Astrocyte of the cerebellum (primary cell): Measurements from ENCODE around the gene CTDSP1.

ENCODE experiments used
- DNase-seq: peaks from one replicate; pipeline ENCODE4 v3.0.0-alpha.2; 2011; ENCODE audit warnings: low read depth
- H3K4me3 ChIP-seq: 2 replicates; pipeline ENCODE4 v1.5.1; 2011; ENCODE audit warnings: mild to moderate bottlenecking, low read depth, low read length, moderate library complexity
- in situ Hi-C: cut with HindIII; loops from 2 replicates; pipeline ENCODE4 v1.10.0; 2017; ENCODE audit warnings: low sequenced_read_pairs
- TF ChIP-seq, protein P1 (sequence below): IDR thresholded peaks from 2 replicates; pipeline ENCODE4 v1.5.1; 2012; ENCODE audit warnings: low read length, low read depth, moderate library complexity, mild to moderate bottlenecking; ENCODE audit errors: missing control alignments

The CTDSP1 gene, protein sequence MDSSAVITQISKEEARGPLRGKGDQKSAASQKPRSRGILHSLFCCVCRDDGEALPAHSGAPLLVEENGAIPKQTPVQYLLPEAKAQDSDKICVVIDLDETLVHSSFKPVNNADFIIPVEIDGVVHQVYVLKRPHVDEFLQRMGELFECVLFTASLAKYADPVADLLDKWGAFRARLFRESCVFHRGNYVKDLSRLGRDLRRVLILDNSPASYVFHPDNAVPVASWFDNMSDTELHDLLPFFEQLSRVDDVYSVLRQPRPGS

DNA sequence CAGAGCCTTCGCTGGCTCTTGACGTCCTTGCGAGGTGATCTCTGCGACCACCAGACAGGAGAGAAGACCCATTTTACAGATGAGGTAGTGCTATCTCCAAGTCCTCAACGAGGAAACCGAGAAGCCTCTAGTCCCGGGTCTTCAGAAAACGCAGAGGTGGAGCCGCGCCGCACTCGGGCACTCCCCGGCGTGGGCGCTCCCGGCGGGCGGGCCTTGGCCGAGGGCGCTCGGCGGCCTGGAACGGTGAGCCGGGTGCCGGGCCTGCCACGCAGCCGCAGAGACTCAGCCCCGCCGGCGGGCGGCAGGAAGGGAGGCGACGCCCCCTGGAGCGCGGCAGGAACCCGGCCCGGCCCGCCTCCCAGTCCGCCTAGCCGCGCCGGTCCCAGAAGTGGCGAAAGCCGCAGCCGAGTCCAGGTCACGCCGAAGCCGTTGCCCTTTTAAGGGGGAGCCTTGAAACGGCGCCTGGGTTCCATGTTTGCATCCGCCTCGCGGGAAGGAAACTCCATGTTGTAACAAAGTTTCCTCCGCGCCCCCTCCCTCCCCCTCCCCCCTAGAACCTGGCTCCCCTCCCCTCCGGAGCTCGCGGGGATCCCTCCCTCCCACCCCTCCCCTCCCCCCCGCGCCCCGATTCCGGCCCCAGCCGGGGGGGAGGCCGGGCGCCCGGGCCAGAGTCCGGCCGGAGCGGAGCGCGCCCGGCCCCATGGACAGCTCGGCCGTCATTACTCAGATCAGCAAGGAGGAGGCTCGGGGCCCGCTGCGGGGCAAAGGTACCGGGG is at the start of gene CTDSP1:
Gene CTDSP1, plus strand, starts transcription at position 478 of the 776 bp plus-strand sequence. Its CDS starts 223 bp downstream, at position 701.
- in situ Hi-C loops = no loop called here
- H3K4me3 ChIP-seq = peak within 1 kb of the TSS; percentile 86
- DNase-seq = peak; percentile 93
- TF ChIP-seq, protein P1, sequence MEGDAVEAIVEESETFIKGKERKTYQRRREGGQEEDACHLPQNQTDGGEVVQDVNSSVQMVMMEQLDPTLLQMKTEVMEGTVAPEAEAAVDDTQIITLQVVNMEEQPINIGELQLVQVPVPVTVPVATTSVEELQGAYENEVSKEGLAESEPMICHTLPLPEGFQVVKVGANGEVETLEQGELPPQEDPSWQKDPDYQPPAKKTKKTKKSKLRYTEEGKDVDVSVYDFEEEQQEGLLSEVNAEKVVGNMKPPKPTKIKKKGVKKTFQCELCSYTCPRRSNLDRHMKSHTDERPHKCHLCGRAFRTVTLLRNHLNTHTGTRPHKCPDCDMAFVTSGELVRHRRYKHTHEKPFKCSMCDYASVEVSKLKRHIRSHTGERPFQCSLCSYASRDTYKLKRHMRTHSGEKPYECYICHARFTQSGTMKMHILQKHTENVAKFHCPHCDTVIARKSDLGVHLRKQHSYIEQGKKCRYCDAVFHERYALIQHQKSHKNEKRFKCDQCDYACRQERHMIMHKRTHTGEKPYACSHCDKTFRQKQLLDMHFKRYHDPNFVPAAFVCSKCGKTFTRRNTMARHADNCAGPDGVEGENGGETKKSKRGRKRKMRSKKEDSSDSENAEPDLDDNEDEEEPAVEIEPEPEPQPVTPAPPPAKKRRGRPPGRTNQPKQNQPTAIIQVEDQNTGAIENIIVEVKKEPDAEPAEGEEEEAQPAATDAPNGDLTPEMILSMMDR = no peak

GRCh38 chr2:218354045-218354444 is 45.6 kb upstream of the CTDSP1 start:
- in situ Hi-C loops = no loop called here
- TF ChIP-seq, protein P1 = no peak
- DNase-seq = no peak
- no peak overlapping the region for H3K4me3 ChIP-seq

DNA sequence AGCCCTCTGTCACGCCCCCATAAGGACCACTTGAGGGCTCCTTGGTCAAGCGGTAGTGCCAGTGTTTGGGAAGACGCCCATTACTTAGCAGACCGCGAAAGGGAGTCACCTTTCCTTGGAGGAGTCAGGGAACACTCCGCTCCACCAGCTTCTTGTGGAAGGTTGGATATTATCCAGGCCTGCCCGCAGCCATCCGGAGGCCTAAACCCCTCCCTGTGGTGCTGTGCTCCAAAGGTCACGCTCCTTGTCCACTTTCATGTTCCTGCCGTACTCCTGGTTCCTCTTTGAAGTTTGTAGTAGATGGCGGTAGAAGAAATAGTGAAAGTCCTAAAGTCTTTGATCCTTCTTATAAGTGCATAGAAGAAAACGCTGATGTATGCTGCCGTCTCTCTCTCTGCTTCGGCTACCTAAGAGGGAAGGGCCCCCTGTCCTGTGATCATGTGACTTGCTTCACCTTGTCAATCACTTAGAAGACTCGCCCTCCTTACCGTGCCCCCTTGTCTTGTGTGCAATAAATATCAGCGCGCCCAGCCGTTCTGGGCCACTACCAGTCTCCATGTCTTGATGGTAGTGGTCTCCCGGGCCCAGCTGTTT is 44.7 kb upstream of the CTDSP1 start:
- no peak for DNase-seq
- in situ Hi-C loops = loop anchor here (5.0 kb wide), 1 partner anchor 58 kb away; no protein-coding TSS in a partner anchor
- TF ChIP-seq, protein P1 = no peak
- H3K4me3 ChIP-seq = no peak overlapping the region

DNA sequence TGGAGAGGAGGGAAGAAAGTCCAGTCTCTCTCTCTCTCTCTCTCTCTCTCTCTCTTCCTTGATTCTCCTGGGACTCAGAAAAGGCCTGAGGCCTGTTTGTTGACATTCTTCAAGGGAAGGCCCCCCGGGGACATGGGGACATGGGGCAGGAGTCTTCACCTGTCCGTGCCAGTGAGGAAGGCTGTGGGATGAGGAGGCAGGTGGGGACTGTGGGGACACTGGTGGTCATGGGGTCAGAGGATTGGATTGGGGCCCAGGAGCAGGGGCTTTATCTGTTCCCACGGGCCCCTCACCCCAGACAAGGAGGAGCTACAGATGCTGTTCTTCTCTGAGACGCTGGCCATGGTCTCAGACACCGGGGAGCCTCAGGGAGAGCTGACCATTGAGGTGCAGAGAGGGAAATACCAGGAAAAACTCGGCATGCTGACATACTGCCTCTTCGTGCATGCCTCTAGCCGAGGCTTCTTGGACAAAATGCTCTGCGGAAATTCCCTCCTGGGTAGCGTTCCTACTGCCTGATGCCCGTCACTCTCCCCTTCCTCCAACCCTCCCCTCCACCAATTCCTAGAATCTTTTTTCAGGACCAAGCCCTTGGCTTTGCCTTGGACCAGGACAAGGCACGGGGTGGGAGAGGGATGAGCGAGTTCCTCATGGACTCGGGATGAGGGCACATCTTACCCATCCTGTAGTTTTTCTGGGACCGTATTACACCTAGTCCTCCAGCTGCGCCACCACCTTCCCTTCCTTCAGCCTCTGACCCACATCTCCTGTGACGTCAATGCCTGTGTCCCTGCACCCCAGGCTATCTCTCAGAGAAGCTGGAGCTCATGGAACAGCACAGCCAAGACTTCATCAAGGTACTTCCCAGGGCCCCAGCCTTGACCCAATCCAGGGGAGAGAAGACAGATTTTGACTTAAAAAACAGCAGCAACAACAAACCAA is 42.2 kb upstream of the CTDSP1 start:
- TF ChIP-seq, protein P1 = no peak
- no peak overlapping the region for H3K4me3 ChIP-seq
- in situ Hi-C loops = loop anchor here (5.0 kb wide), 1 partner anchor 60 kb away; no protein-coding TSS in a partner anchor
- DNase-seq = no peak

DNA sequence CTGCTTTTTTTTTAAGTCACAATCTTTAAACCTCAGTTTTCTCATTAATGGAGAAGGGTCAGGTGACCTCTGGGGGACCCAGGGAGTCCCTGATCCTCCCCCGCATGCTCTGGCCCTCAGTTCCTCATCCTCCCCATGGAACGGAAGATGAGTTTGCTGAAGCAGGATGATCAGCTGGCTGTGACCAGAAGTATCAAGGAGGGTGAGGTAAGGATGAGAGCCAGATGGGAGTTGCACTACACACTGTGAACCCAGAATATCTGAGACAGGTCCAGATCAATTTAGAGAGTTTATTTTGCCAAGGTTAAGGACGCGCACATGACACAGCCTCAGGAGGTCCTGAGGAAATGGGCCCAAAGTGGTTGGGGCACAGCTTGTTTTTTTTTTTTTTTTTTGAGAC is 39.2 kb upstream of the CTDSP1 start:
- no peak overlapping the region for H3K4me3 ChIP-seq
- TF ChIP-seq, protein P1 = no peak
- in situ Hi-C loops = no loop called here
- no peak for DNase-seq
